ENCODE measurements around the gene CCR7. TPM values are rescaled to one million over a fixed set of nuclear protein-coding genes. Genes with fewer than 3 reads are reported as not detected.
A peak's percentile ranks its signal among the peaks of the same experiment; 100 is the strongest.

CCR7 gene
- total and polyA plus RNA-seq, 2 of the 4 experiments (the other 2 are of a cell fraction): 0.14 to 0.36 TPM

DNA sequence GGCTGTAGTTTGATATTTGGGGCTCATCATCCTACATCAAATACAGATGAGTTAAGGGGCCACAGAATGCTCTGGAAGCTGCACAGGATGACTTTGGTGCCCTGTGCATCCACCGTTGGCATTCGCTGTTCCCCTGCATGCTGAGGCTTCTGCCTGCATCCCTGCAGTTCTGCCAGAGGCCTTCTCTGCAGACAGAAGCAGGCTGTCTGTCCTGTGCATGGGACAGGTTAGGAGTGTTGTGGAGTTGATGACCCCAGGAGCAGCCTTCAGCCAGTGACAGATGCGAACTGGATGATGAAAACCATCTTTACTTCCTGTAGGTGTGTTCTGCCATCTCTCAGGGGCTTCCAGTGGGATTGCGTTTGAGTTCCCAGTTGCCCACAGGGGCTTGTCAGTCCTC is 50.3 kb downstream of the CCR7 start:
- no peak for DNase-seq
- no peak for TF ChIP-seq SMC3 (IDR thresholded peaks at IDR 0.05; ENCODE audit: low read depth, low read length)
- peaks cover 32% of the 10 kb centered on the region for H3K4me1 ChIP-seq (ENCODE audit: control insufficient read depth, insufficient read depth, low read length)
- no peak overlapping the region for H3K4me3 ChIP-seq (ENCODE audit: insufficient read depth, low read depth, low read length)
- H3K36me3 ChIP-seq (ENCODE audit: control insufficient read depth, insufficient read depth, low read length): no peaks in the 10 kb centered on the region
- 0 out of 2 replicates have a peak overlapping the region, but pooled peaks have one; percentile 13 for H4K91ac ChIP-seq (ENCODE audit: insufficient read depth, low read depth, low read length)
- H4K5ac ChIP-seq (ENCODE audit: low read depth, low read length): no peak overlapping the region
- no peaks in the 10 kb centered on the region for H3K27me3 ChIP-seq (ENCODE audit: control insufficient read depth, insufficient read depth, low read length)
- in situ Hi-C loops (cut with MboI; ENCODE audit: low sequenced_read_pairs) (no loop called here), intact Hi-C loops (cut with micrococcal nuclease) (no loop called here), dilution Hi-C loops (cut with HindIII; ENCODE audit: low sequenced_read_pairs, unreplicated experiment) (no loop called here)
- ATAC-seq (ENCODE audit: low read depth): no peak
- H2BK5ac ChIP-seq (ENCODE audit: low read depth, low read length, poor library complexity, severe bottlenecking): no peak overlapping the region
- H3K4ac ChIP-seq (ENCODE audit: low read depth, low read length): peak overlapping the region; percentile 41; the same call in 1 of the 2 replicates
- no peaks in the 10 kb centered on the region for H3K9me3 ChIP-seq (ENCODE audit: control insufficient read depth, insufficient read depth, low read length)
- H2AFZ ChIP-seq (replicated peaks; ENCODE audit: low read length, poor library complexity): no peak overlapping the region
- CTCF ChIA-PET: no interaction called here
- peak overlapping the region; percentile 8; the same call in 1 of the 2 replicates for H2BK20ac ChIP-seq (ENCODE audit: low read depth, low read length)
- peaks cover 36% of the 10 kb centered on the region for H3K9me1 ChIP-seq (ENCODE audit: insufficient read depth, low read length)
- no peak overlapping the region for H3K18ac ChIP-seq (ENCODE audit: low read depth, low read length)
- H3K79me1 ChIP-seq (ENCODE audit: low read depth in 1 of 2, low read length in 2 of 2): 0 out of 4 replicates have a peak, but pooled peaks cover 0 to 5% of the 10 kb centered on the region in 2 experiments
- no peak overlapping the region for H3K23ac ChIP-seq (ENCODE audit: low read depth, low read length)
- peak overlapping the region; percentile 26; the same call in 1 of the 2 replicates for H2BK120ac ChIP-seq (ENCODE audit: low read depth, low read length)
- H2AK9ac ChIP-seq (replicated peaks; ENCODE audit: low read depth, low read length, poor library complexity): no peak overlapping the region
- no peak overlapping the region for H4K8ac ChIP-seq (ENCODE audit: low read depth in 2 of 2, low read length in 2 of 2)
- no peak overlapping the region for H3K9ac ChIP-seq (ENCODE audit: low read depth, low read length)
- H2BK15ac ChIP-seq (ENCODE audit: low read depth, low read length): peak overlapping the region; percentile 68; the same call in 1 of the 3 replicates
- no TSS peak for BruUV-seq (replicated peaks)
- 0 out of 2 replicates have a peak overlapping the region, but pooled peaks have one; percentile 14 for H3K14ac ChIP-seq (replicated peaks; ENCODE audit: low read depth, low read length)
- POLR2A ChIA-PET (ENCODE audit: unreplicated experiment): no interaction called here
- peak overlapping the region; percentile 22 for H2AK5ac ChIP-seq (ENCODE audit: low read depth, low read length)
- 100% methylated on average over 1 of the region's 4 CpGs; no CpG with 5 or more reads in 1 of the 2 experiments for WGBS, 2 experiments (ENCODE audit: extremely low coverage in 2 of 2, insufficient read length in 1 of 2)
- no peaks in the 10 kb centered on the region for H4K20me1 ChIP-seq (ENCODE audit: insufficient read depth, low read length)
- H3K56ac ChIP-seq (ENCODE audit: extremely low read depth, insufficient read depth, low read length): no peak overlapping the region
- no peak overlapping the region for H3K4me2 ChIP-seq (ENCODE audit: low read depth, low read length)
- no peak overlapping the region for H3K27ac ChIP-seq (ENCODE audit: insufficient read depth, low read length)

All from IMR-90 (cell line).